Measurements from ENCODE around the gene PTPN7.

DNA sequence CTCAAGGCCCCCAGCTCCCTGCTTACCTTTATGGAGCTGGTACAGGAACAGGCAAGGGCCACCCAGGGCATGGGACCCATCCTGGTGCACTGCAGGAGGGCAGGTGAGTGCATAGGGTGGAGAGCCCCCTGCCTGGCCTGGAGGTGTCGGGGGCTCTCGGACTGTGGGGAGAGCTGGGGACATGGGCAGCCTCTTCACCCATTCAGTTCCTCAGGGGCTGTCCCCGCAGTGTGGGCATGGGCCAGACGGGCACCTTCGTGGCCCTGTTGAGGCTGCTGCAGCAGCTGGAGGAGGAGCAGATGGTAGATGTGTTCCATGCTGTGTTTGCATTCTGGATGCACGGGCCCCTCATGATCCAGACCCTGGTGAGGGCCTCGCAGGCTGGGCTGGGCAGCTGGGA, 25.9 kb upstream of the PTPN7 start:
- TF ChIP-seq, protein P1, sequence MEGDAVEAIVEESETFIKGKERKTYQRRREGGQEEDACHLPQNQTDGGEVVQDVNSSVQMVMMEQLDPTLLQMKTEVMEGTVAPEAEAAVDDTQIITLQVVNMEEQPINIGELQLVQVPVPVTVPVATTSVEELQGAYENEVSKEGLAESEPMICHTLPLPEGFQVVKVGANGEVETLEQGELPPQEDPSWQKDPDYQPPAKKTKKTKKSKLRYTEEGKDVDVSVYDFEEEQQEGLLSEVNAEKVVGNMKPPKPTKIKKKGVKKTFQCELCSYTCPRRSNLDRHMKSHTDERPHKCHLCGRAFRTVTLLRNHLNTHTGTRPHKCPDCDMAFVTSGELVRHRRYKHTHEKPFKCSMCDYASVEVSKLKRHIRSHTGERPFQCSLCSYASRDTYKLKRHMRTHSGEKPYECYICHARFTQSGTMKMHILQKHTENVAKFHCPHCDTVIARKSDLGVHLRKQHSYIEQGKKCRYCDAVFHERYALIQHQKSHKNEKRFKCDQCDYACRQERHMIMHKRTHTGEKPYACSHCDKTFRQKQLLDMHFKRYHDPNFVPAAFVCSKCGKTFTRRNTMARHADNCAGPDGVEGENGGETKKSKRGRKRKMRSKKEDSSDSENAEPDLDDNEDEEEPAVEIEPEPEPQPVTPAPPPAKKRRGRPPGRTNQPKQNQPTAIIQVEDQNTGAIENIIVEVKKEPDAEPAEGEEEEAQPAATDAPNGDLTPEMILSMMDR (conservative IDR thresholded peaks at IDR 0.05; ENCODE audit: low read depth, low read length): no peak
- TF ChIP-seq EZH2phosphoT487 (IDR thresholded peaks at IDR 0.05; ENCODE audit: borderline replicate concordance, low read length): no peak

All from PC-3 (cell line).